GM21723 (cell line): Measurements from ENCODE around the gene ADAM23.
A peak's percentile ranks its signal among the peaks of the same experiment; 100 is the strongest.

Source experiments
- ATAC-seq: cut with Tn5 transposase; IDR thresholded peaks from one replicate; pipeline ENCODE4 v1.9.1; 2021; ENCODE audit warnings: mild to moderate bottlenecking, moderate library complexity; ENCODE audit not compliant: unreplicated experiment

Gene ADAM23

DNA sequence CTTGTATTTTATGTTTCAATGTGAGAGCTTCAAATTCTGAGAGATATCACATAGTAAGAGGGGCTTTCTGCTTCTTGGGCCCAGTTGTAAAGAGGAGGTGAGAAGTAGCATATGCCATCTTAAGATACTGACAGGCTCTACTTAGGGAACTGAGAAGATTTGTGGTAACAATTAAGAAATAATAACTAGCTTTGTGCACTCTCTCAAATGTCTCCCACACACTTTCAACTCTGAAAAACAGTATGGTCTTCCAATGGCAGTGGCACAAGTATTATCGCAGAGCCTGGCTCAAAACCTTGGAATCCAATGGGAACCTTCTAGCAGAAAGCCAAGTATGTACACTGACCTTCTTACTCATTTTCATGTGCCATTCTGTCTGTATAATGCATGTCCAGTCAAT lies 118.6 kb downstream of the ADAM23 start:
- peak; percentile 54 for ATAC-seq

DNA sequence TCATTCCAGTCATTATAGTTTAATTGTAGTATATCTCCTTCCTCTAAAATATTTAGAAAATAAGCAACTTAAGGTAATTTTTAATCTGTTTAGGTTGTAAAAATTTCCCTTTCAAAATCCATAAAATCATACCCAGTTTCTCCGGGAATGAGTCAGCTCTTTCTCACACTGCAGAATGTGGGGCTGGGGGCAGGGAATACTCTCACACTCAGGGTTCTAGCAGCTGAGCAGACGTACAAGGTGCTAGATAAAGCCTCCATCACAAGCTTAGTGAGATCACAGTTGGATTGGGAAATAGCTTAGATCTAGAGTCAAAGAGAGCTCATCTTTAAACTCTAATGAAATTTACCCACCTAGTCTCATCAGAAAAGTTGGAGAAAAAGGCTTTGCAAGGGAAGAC lies 119.0 kb downstream of the ADAM23 start:
- no peak for ATAC-seq

DNA sequence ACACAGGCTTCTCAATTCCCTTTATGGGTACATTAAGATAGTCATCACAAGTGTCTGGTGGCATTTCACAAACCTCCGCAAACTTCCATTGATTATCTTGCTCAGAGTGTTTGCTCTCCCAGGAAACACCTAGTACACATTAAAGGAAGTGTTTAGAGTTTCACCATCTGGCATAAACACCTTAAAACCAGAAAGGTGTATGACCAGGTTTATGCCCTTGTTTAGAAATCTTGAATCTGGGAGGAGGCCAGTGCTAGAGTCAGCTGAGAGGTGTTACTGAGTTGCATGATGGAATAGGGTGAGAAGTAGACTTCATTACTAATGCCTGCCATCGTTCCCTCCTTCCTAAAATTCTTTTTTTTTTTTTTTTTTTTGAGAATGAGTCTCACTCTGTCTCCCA lies 120.0 kb downstream of the ADAM23 start:
- no peak for ATAC-seq

DNA sequence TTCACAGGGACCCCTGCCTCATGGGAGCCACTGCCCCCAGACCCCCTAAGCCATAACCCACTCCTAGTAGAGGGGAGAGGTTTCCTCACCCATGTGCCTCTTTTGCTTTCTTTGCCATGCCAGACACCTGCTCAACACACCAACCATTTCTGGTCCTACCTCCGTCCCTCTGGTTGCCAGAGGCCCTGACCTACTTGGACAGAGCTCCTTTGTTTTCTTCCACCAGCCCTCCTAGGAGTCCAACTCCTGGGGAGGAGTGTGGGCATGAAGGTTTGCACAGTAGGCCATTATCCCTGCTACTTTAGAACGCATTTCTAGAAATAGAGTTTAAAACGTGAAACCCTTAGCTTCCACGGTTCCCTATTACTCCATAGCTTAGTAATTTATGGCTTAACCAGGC lies 122.3 kb downstream of the ADAM23 start:
- ATAC-seq = no peak

DNA sequence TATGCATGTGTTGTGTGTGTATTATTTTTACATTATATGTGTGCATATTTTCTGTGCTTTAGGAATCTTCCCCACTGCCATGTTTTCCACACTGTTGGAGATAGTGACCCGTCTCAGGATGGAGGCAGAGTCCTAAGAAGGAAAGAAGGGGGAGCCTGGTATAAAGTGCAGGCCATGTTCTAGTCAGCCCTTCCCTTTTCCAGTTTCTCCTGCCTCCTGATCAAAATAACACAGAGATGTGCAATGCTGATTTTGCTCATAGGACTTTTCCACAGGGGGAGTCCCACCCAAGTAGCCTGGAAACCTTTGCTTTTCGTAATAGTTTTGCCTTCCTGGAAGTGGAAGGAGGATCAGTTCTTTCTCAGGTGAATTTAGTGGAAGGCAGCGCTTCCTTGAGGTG lies 126.1 kb downstream of the ADAM23 start:
- ATAC-seq = no peak

DNA sequence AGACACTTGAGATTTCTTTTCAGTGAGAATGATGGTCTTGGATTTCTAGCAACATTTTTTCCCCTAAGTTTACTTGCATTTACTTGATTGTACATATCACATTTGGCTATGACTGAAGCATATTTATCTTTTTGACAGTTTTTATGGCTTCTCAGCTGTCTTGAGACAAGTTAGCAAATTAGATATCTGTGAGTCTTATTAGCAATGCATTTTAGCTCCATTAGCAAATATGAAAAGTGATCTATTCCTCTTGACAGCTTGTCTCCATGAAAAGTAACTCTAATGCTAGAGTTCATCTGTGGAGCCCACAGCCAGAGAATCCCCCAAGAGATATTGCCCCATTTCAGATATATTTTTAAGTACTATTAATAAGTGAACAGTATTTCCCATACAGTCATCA lies 126.9 kb downstream of the ADAM23 start:
- no peak for ATAC-seq

DNA sequence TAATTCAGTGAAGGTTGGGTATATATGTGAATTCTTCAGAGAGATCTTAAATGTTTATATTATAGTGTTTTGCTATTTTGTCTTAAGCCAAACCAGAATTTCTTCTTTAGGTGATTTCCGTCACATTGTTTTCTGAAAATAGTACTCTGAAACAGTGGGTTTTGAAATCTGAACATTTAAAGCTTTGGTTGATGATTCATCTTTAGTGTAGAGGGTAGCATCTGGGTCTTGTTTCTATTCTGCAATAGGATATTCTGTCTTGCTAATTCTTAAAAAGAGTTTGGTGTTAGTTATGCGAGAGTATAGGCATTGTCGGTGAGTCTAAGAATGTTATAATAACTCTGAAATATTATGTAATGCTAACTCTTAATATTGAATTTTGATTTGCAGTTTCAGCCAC lies 129.4 kb downstream of the ADAM23 start:
- no peak for ATAC-seq

DNA sequence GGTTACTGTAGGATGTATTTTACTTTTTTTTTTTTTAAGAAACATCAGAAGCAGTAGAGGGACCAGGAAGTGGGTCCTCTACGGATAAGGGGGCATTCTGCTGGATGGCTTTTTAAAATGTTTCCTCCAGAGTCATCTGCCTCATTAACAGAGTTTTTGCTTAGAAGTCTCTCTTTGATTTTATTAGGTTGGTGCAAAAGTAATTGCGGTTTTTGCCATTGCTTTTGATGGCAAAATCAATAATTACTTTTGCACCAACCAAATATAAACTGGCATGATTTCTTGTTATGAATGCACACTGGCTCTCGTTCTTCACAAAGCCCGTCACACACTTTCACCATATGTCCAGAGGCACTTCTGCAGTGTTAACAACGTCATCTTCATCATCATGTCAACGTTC lies 130.5 kb downstream of the ADAM23 start:
- no peak for ATAC-seq

DNA sequence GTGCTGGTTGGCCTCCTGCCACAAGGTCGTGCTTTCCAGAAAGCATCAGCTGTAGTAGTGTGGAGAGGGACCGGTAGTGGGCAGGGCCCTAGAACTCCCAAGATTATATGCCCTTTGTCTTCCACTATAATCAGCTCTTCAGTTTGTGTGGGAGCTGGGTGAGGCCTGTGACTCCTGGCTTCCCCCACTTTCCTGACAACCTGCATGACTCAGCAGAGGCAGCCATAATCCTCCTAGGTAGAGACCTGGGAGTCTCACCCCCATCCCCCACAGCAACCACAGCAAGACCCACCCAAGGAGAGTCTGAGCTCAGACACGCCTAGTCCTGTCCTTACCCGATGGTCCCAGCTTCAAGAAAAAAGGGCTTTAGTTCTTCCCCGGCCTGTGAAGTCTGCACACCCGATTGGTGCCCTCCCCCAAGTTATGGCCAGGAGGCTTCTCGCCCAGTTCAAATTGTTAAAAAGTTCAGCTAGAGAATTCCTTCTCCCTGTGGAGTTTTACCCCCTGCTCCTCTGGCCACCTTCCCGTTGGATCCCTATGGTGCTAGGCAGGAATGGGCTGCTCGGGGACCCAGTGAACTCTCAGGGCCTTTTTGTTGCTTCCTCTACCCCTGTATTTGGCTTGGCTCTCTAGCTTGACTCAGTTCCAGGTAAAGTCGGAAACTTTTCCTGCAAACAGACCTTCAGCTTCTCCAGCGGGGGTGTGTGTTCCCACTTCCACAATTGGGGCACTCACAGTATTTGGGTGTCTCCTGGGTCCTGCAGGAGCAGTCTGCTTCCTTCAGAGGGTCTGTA lies 141.2 kb downstream of the ADAM23 start:
- ATAC-seq = no peak

DNA sequence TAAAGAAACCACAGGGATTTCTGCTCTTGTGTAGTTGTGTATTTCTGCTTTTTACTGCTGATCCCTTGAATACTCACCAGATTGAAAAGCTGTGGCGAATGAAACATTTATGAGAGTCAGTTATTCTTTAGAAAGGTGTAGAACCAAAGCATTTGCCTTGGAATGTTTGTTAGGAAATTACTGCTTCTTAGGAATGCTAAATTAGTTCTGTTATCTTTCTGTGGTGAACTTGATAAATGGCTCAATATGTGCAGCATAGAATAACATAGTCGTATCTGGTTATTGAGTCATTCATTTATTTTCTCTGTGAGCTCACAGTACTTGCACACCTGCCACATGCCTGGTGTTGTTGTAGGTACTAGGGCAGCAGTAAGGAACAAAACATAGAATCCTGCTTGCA lies 142.0 kb downstream of the ADAM23 start:
- ATAC-seq = no peak

DNA sequence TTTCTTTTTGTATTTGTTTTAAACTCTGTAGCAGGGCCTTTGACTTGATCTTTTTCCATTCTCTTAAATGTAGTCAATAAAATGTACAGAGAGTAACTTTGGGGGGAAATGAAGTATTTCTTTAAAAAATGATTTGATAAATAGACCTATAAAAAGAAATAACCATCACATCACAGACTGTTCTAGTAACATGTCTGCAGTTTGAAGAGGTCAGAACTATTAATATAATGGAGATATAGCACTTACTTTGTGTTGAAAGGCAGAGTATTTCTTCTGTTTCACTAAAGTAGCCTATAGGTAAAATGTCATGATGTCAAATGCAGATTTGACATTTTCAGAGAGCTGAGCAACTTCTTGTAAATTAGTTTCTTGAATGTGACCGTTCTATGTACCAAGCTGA lies 143.3 kb downstream of the ADAM23 start:
- ATAC-seq = no peak

DNA sequence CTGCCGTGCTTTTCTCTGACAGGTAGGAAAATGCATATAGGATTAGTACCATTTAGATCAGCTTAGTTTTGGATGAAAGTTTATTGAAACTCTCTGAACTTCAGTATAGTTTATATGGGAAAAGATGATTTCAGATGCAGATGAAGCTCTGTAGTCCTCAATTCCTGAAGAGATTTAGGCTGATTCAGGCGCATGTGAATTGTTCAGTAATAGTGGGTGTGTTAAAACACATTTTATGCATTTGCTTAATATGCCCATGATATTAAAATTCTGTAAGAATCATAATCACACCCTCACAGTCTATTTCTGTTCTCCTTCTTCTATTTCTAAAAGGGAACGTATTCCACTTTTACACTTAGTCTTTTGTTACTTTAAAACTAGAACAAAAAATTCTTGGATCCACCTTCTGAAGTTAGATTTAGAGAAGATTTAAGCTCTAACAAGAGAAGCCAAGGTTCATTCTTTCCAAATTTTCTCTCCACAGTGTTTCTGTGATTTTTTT lies 154.4 kb downstream of the ADAM23 start:
- no peak for ATAC-seq

DNA sequence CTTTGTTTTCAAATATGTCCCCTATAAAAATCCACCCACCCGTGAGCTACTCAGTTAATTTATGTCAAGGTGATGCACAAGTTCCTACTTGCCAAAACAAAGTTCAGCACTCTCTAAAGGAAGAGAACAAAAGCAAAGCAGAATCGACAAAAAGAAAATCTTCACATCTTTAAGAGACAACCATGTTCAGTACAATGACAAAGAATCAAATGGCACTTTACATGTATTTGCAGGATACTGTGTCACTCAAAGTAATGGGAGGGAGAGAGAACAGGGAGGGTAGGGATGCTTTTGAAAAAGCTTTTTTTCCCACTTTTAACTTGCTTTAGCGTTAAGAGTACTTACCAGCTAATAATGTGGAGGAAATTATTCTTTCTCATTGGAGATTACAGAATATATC lies 159.9 kb downstream of the ADAM23 start:
- ATAC-seq = no peak

DNA sequence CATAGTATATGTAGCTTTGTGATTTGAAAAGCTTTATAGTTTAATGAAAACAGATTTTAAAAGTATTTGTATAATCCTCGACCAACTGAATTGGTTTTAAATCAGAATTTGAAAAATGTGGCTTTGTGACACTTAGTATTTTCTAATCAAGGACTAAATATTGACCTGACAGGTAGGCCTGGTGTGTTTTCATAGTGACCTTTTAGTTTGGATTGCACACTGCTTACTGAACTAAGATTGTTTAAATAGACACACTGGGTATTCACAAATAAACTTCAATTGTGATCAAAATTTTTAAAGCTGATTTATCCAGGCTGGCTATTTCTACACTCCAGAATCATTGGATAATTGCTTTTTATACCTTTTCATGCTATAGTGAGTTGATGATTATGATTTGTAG lies 167.1 kb downstream of the ADAM23 start:
- no peak for ATAC-seq

DNA sequence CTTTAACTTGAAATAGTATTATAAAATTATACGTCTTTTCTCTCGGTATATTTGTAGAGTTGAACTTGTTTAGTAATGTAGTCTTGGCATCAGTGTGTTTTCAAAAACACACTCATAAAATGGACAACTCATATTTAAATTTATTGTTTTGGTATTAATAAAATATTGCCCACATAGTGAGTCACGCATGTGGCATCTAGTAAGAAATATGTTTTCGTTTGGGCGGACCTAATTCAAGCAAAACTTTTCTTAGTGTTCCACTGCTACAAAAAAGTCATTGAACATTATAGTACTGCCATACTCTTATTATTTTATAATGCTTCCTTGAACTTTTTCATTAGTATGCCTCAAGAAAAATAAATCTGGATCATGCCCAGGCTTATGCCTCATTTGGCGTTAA lies 167.9 kb downstream of the ADAM23 start:
- ATAC-seq = no peak

DNA sequence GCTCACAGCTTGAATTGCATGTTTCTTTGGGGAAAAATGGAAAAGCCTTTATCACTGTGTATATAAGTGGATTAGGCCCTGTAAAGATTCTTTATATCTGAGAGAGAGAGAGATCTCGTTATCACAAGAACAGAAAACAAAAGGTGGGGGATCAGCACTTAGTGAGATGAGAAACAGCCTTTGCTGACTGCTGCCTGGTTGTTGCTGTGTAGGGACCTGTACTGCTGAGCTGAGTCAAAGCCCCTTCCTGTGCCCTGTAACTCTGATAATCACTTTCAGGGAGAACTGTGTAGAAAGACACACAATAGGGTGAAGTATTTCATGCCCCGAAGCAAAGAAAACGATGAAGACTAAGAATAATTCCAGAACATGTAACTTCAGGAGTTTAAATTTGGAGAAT lies 168.4 kb downstream of the ADAM23 start:
- ATAC-seq = no peak

DNA sequence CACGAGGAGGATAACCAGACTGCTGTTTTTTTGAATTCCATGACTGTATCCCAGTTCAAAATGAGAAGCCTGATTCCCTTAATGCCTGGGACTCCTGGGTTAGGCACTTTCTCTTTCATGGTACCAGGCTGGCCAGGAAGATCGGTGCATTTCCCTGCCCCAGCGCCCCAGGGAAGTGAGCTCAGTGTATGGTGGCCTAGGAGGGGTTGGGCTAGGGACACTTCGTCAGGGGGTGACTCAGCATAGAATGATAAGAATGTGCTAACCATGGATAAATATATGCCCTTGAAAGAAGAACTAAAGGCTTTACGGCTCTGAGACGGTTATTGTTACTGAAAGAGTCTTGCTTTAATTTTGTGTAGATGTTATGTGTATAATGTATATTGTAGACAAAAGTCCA lies 171.5 kb downstream of the ADAM23 start:
- ATAC-seq = no peak

DNA sequence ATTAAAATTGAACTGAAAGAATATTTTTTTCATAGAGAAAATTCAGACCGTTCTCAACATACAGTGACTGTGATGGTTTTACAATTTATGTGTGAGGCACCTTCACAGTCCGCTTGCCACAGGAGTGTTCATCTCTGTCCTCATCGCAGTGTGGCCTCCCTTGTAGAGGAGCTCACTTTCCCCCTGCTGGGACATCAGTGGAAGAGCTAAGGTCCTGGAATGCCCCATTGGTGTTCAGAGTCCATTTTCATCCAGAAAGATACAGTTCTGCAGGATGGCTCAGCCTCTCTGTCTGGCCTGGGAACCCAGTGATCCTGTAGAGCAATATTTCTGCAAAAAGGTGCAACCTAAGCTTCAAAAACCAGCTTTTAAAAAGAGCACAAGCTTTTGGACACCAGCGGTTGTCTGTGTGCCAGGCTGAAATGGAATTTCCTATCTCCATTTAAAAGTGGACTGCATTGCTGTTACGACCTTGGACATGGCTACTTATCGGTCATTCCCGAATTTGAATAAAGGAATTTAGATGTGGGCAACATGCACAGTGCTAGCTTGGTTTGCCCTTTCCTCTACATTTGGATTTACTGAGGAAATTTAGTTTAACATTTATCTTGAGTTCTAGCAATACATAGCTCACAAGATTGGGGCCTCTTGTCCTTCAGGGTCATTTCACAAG lies 172.2 kb downstream of the ADAM23 start:
- ATAC-seq = no peak

DNA sequence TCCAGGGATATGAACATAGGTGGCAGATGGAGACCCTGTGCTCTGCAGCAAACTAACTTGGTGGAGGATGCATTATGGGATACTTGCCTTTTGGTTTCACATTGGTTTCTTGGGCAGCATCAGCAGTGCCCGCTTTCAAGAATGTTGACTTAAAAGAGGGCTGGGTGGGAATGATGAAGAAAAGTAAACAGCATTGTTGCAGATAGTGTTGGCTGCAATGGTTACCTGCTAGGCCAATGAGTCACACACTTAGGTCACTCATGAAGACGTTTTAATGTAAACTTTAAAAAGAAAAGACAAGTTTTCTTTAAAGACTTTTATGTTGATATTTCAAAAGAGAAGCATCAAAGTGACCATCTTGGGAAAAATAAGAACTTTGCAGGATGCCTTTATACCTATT lies 172.8 kb downstream of the ADAM23 start:
- no peak for ATAC-seq

DNA sequence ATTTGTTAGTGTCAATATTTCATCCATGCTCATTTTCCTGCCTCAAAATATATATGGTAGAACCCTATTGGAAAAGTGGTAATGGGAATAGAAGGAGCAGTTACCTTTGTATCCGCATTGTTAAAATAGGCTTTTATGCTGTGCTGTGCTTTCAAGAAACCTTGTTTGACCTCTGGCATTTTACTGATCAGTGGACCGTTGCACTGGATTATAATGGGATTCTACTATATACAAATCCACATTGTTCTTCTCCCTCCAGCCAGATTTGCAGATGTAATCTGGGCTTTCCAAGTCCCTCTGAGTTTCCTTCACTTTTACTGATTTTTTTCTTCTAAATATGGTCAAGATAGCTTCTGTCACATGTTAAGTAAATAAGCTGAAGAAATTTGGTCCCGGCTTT lies 175.7 kb downstream of the ADAM23 start:
- ATAC-seq = no peak

DNA sequence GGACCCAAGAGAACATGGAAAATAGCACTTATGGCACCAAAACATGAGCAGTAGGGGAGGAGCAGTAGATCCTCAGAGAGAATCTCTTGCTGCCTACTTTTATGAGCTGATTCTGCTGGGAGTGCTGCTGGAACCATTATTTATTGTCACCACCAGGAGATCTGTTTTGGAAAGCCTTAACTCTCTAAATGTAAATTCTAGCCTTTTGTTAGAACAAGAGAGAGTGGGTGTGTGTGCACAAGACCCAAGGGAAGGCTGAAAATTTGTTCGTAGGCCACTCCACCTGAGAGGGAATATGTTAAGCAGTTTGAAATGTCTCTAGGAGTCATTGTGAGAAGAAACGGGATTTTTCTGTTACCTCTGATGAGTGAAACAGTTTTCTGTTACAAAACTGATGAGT lies 182.8 kb downstream of the ADAM23 start:
- no peak for ATAC-seq

DNA sequence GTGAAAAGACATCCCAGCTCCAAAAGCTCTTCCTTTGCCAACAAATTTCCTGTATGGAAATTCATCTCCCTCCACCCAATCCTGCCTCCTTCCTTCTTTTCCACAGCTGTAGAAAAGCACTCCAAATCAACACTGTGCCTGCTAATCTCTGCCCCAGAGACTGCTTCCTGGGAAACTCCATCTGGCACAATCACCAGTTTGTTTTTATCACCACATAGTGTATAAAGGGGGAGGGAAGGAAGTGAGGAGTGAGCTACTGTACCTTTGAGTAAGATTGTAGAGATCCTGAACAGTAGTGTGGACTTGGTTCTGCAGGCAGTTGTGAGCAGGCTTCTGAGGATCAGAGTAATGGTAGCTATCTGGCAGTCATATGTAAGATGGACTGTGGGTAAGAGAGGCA lies 184.3 kb downstream of the ADAM23 start:
- ATAC-seq = no peak

DNA sequence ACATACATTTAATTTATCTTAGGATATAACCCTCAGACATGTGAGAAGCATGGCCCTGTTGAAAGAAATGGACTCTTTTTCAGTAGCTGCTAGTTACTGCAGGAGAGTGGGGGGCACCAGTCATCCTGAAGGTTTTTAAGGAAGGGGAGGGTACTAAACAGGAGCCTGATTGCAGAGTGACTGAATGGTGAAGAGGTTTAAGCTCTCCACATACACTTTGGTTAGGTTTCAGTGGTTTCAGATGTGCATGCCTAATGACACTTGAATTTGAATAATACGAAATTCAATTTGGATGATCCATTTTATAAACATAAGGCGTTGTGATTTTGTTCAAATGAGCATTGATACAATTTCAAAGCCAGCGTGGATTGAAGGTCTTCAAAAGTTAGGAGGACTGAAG lies 188.0 kb downstream of the ADAM23 start:
- ATAC-seq = no peak
